ENCODE measurements around the gene CPE. TPM values are rescaled to one million over a fixed set of nuclear protein-coding genes. Genes with fewer than 3 reads are reported as not detected.

The CPE gene
- total RNA-seq, 1 donor from 2014 or later: not detected

- ATAC-seq (ENCODE audit: low read depth): no peak
- DNase-seq: no peak
- H3K27me3 Mint-ChIP-seq: peaks cover 3% of the 10 kb centered on the region
- ChIA-PET CTCF (no interaction called here), POLR2A (no interaction called here)
- no peak for TF ChIP-seq CTCF (IDR thresholded peaks at IDR 0.05)
- H3K4me3 Mint-ChIP-seq: no peak overlapping the region
- H3K36me3 Mint-ChIP-seq (ENCODE audit: low read depth): no peaks in the 10 kb centered on the region
- H3K4me1 Mint-ChIP-seq: no peaks in the 10 kb centered on the region
- H3K27ac Mint-ChIP-seq: no peak overlapping the region
- intact Hi-C loops (cut with micrococcal nuclease): no loop called here
- no peaks in the 10 kb centered on the region for H3K9me3 Mint-ChIP-seq
Observed at GRCh38 chr4:165367040-165367439, 11.8 kb upstream of the CPE start.

DNA sequence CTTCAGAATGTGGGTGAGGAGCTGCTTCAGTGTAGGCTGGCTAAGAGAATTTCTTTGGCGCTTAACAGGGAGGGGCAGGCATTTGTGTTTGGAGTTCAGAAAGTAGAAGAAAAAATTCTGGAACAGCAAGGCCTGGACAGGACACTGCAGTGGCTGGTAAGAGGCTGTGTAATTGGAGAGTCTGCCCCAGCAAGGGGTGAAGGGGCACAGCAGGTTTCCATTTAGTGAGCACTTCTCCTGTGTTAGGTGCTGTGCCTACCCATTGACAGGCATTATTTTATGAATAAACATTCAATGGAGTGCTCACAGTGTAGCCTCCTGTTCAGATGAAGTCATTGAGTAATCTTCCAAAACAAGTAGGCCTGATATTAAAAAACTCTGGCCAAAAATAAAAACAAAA is 10.7 kb upstream of the CPE start:
- intact Hi-C loops (cut with micrococcal nuclease): no loop called here
- CTCF ChIA-PET: no interaction called here

GRCh38 chr4:165368567-165368966 is 10.2 kb upstream of the CPE start:
- ChIA-PET CTCF (no interaction called here), POLR2A (no interaction called here)
- H3K27ac Mint-ChIP-seq: no peak overlapping the region
- H3K4me1 Mint-ChIP-seq: no peaks in the 10 kb centered on the region
- H3K27me3 Mint-ChIP-seq: no peaks in the 10 kb centered on the region
- no peaks in the 10 kb centered on the region for H3K9me3 Mint-ChIP-seq
- ATAC-seq (ENCODE audit: low read depth) (no peak), DNase-seq (no peak)
- no peaks in the 10 kb centered on the region for H3K36me3 Mint-ChIP-seq (ENCODE audit: low read depth)
- H3K4me3 Mint-ChIP-seq: no peak overlapping the region
- intact Hi-C loops (cut with micrococcal nuclease): no loop called here
- no peak for TF ChIP-seq CTCF (IDR thresholded peaks at IDR 0.05)

More for the DNA sequence above, 10.7 kb upstream of the CPE start:
- TF ChIP-seq CTCF (IDR thresholded peaks at IDR 0.05): no peak
- H3K27me3 Mint-ChIP-seq: no peaks in the 10 kb centered on the region
- no peak for ATAC-seq (ENCODE audit: low read depth)
- DNase-seq: no peak
- no peaks in the 10 kb centered on the region for H3K36me3 Mint-ChIP-seq (ENCODE audit: low read depth)
- H3K27ac Mint-ChIP-seq: no peak overlapping the region
- H3K9me3 Mint-ChIP-seq: no peaks in the 10 kb centered on the region
- POLR2A ChIA-PET: no interaction called here
- H3K4me1 Mint-ChIP-seq: no peaks in the 10 kb centered on the region
- no peak overlapping the region for H3K4me3 Mint-ChIP-seq

GRCh38 chr4:165369522-165369921 is 9.3 kb upstream of the CPE start:
- ATAC-seq (ENCODE audit: low read depth) (no peak), DNase-seq (no peak)
- Mint-ChIP-seq H3K27me3 (no peaks in the 10 kb centered on the region), H3K36me3 (ENCODE audit: low read depth) (no peaks in the 10 kb centered on the region), H3K9me3 (no peaks in the 10 kb centered on the region), H3K4me1 (no peaks in the 10 kb centered on the region), H3K27ac (no peak overlapping the region), H3K4me3 (no peak overlapping the region)
- CTCF ChIA-PET: no interaction called here
- POLR2A ChIA-PET: no interaction called here
- no peak for TF ChIP-seq CTCF (IDR thresholded peaks at IDR 0.05)
- intact Hi-C loops (cut with micrococcal nuclease): no loop called here

GRCh38 chr4:165370530-165370929 is 8.3 kb upstream of the CPE start:
- Mint-ChIP-seq H3K4me3 (no peak overlapping the region), H3K4me1 (no peaks in the 10 kb centered on the region), H3K27me3 (peaks cover 5% of the 10 kb centered on the region), H3K36me3 (ENCODE audit: low read depth) (no peaks in the 10 kb centered on the region), H3K27ac (no peak overlapping the region), H3K9me3 (no peaks in the 10 kb centered on the region)
- ChIA-PET POLR2A (no interaction called here), CTCF (no interaction called here)
- no peak for TF ChIP-seq CTCF (IDR thresholded peaks at IDR 0.05)
- no peak for ATAC-seq (ENCODE audit: low read depth)
- intact Hi-C loops (cut with micrococcal nuclease): no loop called here
- DNase-seq: no peak
